Activated T-helper 1 cell treated with anti-CD3 and anti-CD28 coated beads, Interleukin-12 subunit alpha, Interleukin-12 subunit beta, Interleukin-2, Interleukin-4 antibody, amounts not matched to agents 30 ng/mL and 10 ng/mL and 1 ng/mL, durations not matched to agents 14 hours and 24 hours and 36 hours (primary cell): Measurements from ENCODE around the gene TDRD3. TPM values are rescaled to one million over a fixed set of nuclear protein-coding genes. Genes with fewer than 3 reads are reported as not detected.
A peak's percentile ranks its signal among the peaks of the same experiment; 100 is the strongest.

ENCODE experiments used
- DNase-seq: peaks from one replicate; pipeline ENCODE4 v3.0.0; 2021; ENCODE audit warnings: low spot score
- H3K27ac Mint-ChIP-seq: one replicate; pipeline ENCODE4 v1.8.0; 2021; ENCODE audit warnings: mild to moderate bottlenecking, mixed read lengths
- H3K27me3 Mint-ChIP-seq: one replicate; pipeline ENCODE4 v1.8.0; 2022; ENCODE audit warnings: mild to moderate bottlenecking, moderate library complexity, mixed read lengths; ENCODE audit not compliant: insufficient read depth
- H3K36me3 Mint-ChIP-seq: one replicate; pipeline ENCODE4 v1.8.0; 2021; ENCODE audit warnings: low read depth, mixed read lengths
- H3K4me1 Mint-ChIP-seq: one replicate; pipeline ENCODE4 v1.8.0; 2021; ENCODE audit warnings: low read depth, mixed read lengths
- H3K4me3 Mint-ChIP-seq: one replicate; pipeline ENCODE4 v1.8.0; 2021; ENCODE audit warnings: mild to moderate bottlenecking, moderate library complexity, mixed read lengths
- H3K9me3 Mint-ChIP-seq: one replicate; pipeline ENCODE4 v1.8.0; 2021; ENCODE audit warnings: mixed read lengths
- intact Hi-C: fragments of 100-400 bp; cut with micrococcal nuclease; formaldehyde crosslinking; loops from one replicate; pipeline ENCODE4 v1.15.1; 2024
- total RNA-seq: library from RNA; stranded (reverse); gene quantifications from 2 replicates; pipeline ENCODE4 v1.2.3, GENCODE V29; 2022

The TDRD3 gene
- 19.6 and 20.7 TPM in 2 replicates for total RNA-seq

DNA sequence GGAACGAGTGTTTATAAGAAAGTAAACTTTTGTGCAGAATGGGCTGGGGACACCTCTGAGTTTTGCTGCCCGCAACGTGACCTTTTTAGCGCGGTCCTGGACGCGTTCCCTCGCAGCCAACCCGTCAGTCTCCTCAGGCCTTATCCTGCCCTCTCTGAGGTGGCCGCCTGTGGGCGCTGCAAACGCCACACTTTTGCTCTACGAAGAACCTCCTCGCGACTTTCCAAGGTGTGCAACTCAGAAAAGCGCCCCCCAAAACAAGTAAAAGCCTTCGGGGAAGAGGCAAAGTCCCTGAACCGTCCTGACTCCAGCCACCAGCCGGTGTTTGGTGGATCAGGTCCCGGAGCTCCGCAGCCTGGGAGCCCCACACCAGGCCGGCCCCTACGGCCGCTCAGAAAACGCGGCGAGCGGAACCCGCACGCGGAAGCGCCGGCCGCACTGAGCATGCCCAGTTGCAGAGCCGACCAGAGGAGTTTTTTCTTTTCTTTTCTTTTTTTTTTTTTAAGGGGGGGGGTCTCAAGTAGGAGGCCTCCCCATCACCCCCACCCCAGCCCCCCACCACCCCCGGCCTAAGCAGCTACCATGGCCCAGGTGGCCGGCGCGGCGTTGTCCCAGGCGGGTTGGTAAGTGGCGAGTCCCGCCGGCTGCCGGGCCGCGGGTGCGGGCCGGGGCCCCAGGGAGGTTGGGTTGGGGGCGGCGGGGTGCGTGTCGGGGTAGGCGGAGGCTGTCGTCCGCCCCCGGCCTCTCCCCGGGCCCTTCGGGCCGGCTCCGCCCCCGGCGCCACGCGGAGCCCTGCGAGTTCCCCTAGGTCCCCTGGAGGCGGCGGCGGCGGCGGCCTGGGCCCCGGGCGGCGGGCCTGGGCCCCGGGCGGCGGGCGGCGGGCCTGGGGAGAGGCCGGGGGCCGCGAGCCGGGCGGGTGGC, at the start of gene TDRD3:
Gene TDRD3, plus strand, starts transcription at position 438 of the 921 bp plus-strand sequence. Its CDS starts 145 bp downstream, at position 583.
- Mint-ChIP-seq H3K36me3 (peaks cover 1% of the 10 kb centered on the region), H3K9me3 (no peaks in the 10 kb centered on the region), H3K4me1 (peaks cover 44% of the 10 kb centered on the region), H3K27ac (peak within 1 kb of the TSS; percentile 97), H3K27me3 (no peaks in the 10 kb centered on the region), H3K4me3 (peak within 1 kb of the TSS; percentile 95)
- peak; percentile 75 for DNase-seq
- intact Hi-C loops: loop anchor here (1.0 to 2.0 kb wide), 2 partner anchors 20 to 233 kb away; no protein-coding TSS in a partner anchor

DNA sequence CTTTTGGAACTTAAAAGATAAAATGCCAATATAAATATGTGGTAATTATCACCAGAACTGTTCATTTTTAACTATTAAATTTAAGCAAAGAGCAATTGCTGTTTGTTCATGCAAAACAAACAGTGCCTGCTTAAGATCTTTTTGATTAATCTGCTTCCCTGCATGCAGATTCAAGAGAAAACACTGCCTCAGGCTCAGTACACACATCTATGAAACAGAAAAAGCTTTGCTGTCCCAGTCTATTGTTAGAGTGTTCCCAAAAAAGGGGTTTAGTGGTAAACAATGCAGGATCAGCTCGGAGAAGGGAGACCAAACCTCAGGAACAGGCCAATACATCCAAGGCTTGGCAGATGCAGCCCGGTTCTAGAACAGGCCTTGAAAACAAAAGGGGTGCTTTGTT, 49.3 kb upstream of the TDRD3 start:
- intact Hi-C loops: no loop called here
- no peaks in the 10 kb centered on the region for H3K36me3 Mint-ChIP-seq
- H3K4me3 Mint-ChIP-seq: no peak overlapping the region
- H3K27me3 Mint-ChIP-seq: peaks cover 2% of the 10 kb centered on the region
- no peak for DNase-seq
- H3K9me3 Mint-ChIP-seq: no peaks in the 10 kb centered on the region
- H3K4me1 Mint-ChIP-seq: no peaks in the 10 kb centered on the region
- no peak overlapping the region for H3K27ac Mint-ChIP-seq

DNA sequence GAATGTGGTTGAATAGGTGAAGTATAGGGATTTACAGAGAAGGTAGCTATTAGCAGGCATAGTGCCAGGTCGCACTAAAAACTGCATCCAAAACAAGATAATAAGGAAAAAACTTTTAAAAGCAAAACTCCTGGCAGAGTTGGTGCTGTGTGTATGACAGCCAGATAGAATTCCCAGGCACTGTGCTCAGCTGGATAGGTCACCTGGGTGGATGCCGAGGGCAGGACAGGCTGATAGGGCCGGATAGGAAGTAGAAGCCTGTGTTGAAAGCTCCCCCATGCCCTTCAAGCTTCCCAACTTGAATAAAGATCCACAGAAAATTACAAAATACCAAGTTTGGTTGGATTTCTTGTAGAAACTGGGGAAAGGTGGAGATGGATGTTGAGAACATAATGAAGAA, 48.9 kb upstream of the TDRD3 start:
- DNase-seq: no peak
- Mint-ChIP-seq H3K27ac (no peak overlapping the region), H3K27me3 (peaks cover 2% of the 10 kb centered on the region), H3K4me3 (no peak overlapping the region), H3K4me1 (no peaks in the 10 kb centered on the region), H3K9me3 (no peaks in the 10 kb centered on the region), H3K36me3 (no peaks in the 10 kb centered on the region)
- intact Hi-C loops: no loop called here

DNA sequence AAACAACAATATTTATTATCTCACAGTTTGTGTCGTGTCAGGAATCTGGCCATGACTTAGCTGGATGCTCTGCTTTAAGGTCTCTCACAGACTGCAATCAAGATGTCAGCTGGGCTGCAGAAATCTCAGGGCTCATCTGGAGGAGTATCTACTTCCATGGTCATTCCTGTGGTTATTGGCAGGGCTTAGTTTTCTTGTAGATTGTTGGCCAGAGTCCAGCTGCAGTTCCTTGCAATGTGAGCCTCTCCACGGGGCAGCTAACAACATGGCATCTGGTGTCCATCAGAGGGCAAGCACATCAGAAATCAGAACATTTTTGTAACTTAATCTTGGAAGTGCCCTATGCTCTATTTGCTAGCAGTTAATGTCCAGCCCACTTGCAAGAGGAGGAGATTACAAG, 45.7 kb upstream of the TDRD3 start:
- Mint-ChIP-seq H3K4me3 (no peak overlapping the region), H3K27me3 (peaks cover 2% of the 10 kb centered on the region), H3K4me1 (no peaks in the 10 kb centered on the region), H3K27ac (no peak overlapping the region), H3K36me3 (no peaks in the 10 kb centered on the region), H3K9me3 (no peaks in the 10 kb centered on the region)
- intact Hi-C loops: no loop called here
- no peak for DNase-seq

DNA sequence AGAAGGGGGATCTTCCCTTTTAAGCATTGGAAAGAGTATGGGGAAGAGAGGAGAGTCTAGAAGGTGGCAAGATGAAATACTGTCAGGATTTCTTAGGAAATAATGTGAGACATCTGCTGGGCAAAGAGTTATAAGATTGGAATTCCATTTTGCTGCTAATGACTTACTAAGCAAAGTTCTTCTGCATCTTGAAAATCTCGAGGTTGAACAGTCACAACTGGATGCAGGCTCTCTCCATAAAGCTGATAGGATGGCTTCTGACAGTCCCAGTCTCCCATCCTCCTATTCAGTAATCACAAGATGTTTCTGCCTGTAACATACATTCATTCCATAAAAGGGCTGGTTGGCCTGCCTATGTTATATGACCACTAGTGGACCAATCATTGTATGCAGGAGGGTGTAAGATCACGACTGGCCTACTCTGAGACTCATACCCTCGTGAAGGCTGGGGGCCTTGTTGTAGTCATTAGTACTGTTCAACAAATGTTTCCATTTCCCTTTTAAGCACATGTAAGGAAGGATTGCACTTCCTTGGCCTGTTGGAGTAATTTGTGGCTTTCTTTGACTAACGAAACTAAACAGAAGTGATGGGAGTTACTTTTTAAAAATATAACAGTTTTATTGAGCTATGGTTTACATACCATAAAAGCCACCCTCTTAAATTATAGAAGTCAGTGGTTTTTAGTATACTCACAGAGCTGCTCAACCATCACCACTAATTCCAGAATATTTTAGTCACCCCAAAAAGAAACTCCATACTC, 45.0 kb upstream of the TDRD3 start:
- DNase-seq: no peak
- Mint-ChIP-seq H3K9me3 (no peaks in the 10 kb centered on the region), H3K4me3 (no peak overlapping the region), H3K27ac (no peak overlapping the region), H3K27me3 (peaks cover 2% of the 10 kb centered on the region), H3K36me3 (no peaks in the 10 kb centered on the region), H3K4me1 (no peaks in the 10 kb centered on the region)
- intact Hi-C loops: no loop called here

DNA sequence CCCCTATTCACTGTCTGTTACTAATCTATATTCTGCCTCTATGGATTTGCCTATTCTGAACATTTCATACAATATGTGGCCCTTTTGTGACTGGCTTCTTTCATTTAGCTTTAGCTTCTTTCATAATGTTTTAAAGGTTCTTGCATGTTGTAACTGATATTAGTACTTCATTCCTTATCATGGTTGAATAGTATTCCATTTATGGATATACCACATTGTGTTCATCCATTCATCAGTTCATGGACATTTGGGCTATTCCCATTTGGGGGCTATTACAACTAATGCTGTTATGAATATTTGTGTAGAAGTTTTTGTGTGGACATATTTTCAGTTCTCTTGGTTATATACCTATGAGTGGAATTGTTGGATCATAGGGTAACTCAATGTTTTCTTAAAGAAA, 44.4 kb upstream of the TDRD3 start:
- Mint-ChIP-seq H3K36me3 (no peaks in the 10 kb centered on the region), H3K4me3 (no peak overlapping the region), H3K27ac (no peak overlapping the region), H3K27me3 (peaks cover 2% of the 10 kb centered on the region), H3K4me1 (no peaks in the 10 kb centered on the region), H3K9me3 (no peaks in the 10 kb centered on the region)
- intact Hi-C loops: no loop called here
- no peak for DNase-seq

DNA sequence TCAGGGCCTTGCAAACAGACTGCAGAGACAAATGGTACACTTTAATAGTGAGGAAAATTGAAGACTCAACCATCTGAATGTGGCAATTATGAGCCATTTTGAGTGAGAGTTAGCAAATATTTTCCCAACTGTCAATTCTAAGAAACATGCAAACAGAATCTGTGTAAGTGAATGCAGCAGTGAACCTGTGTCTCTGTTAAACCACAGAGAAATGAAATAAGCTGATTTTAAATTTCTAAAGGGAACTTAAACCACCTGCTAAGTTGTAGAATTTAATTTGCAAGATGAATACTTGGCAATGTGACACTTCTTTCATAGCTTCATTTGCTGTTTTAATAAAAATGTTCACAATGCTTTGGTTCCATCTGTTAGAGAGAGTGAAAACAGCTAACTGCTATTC, 42.0 kb upstream of the TDRD3 start:
- H3K4me3 Mint-ChIP-seq: no peak overlapping the region
- DNase-seq: no peak
- intact Hi-C loops: no loop called here
- H3K36me3 Mint-ChIP-seq: no peaks in the 10 kb centered on the region
- no peak overlapping the region for H3K27ac Mint-ChIP-seq
- H3K27me3 Mint-ChIP-seq: peaks cover 6% of the 10 kb centered on the region
- H3K9me3 Mint-ChIP-seq: no peaks in the 10 kb centered on the region
- H3K4me1 Mint-ChIP-seq: no peaks in the 10 kb centered on the region

DNA sequence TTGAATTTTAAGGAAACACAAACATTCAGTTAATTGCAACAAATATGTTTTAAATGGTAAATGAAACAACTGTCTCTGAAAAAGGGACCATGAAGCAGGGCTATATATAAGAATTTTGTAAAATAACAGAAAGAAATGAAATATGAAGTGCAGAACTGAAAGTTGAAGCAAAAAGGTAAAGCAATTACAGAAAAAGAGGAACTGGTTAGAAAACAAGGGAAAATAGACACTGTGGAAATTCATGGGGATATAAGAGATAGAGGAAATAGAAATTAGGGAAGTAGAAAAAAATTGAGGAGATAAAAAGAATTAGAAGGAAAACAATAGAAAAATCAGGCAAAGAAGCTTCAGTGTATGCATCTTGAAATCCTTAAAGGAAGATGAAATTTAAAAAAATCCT, 40.0 kb upstream of the TDRD3 start:
- H3K27ac Mint-ChIP-seq: no peak overlapping the region
- intact Hi-C loops: no loop called here
- peaks cover 6% of the 10 kb centered on the region for H3K27me3 Mint-ChIP-seq
- no peaks in the 10 kb centered on the region for H3K4me1 Mint-ChIP-seq
- H3K9me3 Mint-ChIP-seq: no peaks in the 10 kb centered on the region
- DNase-seq: no peak
- no peak overlapping the region for H3K4me3 Mint-ChIP-seq
- no peaks in the 10 kb centered on the region for H3K36me3 Mint-ChIP-seq

DNA sequence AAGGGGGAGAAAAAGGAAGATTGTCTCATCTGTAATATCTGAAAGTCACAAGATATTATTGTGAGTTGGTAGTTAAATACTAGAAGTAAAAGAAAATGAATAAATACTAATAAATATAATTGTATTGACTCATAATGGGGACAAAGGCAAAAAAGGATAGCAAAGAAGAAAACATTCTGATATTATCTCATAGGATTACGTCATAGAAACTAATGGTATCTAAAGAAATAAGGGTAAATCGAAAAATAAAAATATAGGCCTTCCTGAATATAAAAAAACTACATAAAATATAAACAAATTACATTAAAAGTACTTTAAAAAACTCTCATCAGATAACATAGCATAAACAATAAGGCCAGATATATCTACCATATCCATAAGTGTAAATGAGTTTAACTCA, 38.6 kb upstream of the TDRD3 start:
- H3K4me1 Mint-ChIP-seq: no peaks in the 10 kb centered on the region
- peaks cover 6% of the 10 kb centered on the region for H3K27me3 Mint-ChIP-seq
- no peaks in the 10 kb centered on the region for H3K9me3 Mint-ChIP-seq
- no peaks in the 10 kb centered on the region for H3K36me3 Mint-ChIP-seq
- H3K4me3 Mint-ChIP-seq: no peak overlapping the region
- intact Hi-C loops: no loop called here
- no peak overlapping the region for H3K27ac Mint-ChIP-seq
- no peak for DNase-seq

DNA sequence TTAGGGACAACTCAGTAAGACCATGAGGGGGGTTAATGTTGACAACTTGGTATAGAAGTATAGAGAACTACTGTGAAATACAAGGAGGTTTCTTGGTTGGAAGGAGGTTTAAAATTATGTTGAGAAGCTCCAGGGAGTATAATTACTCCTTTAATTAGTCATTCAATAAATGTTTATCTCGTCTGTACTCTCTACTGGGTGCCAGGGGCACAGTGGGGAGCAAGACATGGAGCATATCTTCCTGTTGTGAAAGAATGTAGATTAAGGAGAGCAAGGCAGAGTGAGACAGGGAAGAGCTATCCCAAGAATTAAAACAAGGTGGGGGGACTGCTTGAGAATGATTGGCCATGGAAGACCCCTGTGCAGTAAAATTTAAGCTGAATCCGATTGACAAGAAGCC, 33.7 kb upstream of the TDRD3 start:
- intact Hi-C loops: no loop called here
- DNase-seq: no peak

DNA sequence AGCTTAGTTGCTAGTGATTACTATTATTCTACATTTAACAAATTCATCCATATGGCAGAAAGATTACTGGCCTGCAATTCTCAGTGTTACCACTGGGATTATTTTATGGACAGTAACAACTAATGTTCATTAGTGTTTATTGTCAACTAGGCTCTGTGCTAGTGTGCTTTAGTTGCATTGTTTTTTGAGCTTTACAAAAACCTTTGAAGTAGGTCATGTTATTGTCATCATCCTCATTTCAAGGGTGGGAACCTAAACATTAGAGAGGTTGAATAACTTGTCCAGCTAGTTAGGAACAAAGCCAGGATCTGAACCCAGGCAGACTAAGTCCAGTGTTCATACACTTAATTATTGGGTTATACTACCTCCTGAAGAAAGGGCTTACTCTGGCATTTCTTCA, 27.8 kb upstream of the TDRD3 start:
- Mint-ChIP-seq H3K4me3 (no peak overlapping the region), H3K4me1 (no peaks in the 10 kb centered on the region), H3K27me3 (peaks cover 4% of the 10 kb centered on the region), H3K36me3 (no peaks in the 10 kb centered on the region), H3K27ac (no peak overlapping the region), H3K9me3 (peaks cover 3% of the 10 kb centered on the region)
- intact Hi-C loops: no loop called here
- no peak for DNase-seq

More for the DNA sequence above, 33.7 kb upstream of the TDRD3 start:
- Mint-ChIP-seq H3K27ac (no peak overlapping the region), H3K9me3 (peaks cover 3% of the 10 kb centered on the region), H3K4me3 (no peak overlapping the region), H3K27me3 (peaks cover 2% of the 10 kb centered on the region), H3K36me3 (no peaks in the 10 kb centered on the region), H3K4me1 (no peaks in the 10 kb centered on the region)

DNA sequence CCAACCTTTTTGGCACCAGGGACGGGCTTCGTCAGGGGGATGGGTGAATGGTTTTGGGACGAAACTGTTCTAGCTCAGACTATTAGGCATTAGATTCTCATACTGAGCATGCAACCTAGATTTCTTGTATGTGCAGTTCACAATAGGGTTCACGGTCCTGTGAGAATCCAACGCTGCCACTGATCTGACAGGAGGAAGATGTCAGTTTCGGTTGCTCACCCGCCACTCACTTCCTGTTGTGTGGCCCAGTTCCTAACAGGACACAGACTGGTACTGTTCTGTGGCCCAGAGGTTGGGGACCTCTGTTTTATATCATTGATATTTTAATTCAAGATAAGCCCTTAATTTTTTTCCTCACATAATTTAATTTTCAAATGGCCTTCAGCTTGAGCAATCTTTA, 26.7 kb upstream of the TDRD3 start:
- DNase-seq: no peak
- H3K27ac Mint-ChIP-seq: no peak overlapping the region
- no peaks in the 10 kb centered on the region for H3K36me3 Mint-ChIP-seq
- intact Hi-C loops: no loop called here
- H3K27me3 Mint-ChIP-seq: peaks cover 2% of the 10 kb centered on the region
- no peak overlapping the region for H3K4me3 Mint-ChIP-seq
- peaks cover 3% of the 10 kb centered on the region for H3K9me3 Mint-ChIP-seq
- H3K4me1 Mint-ChIP-seq: no peaks in the 10 kb centered on the region

DNA sequence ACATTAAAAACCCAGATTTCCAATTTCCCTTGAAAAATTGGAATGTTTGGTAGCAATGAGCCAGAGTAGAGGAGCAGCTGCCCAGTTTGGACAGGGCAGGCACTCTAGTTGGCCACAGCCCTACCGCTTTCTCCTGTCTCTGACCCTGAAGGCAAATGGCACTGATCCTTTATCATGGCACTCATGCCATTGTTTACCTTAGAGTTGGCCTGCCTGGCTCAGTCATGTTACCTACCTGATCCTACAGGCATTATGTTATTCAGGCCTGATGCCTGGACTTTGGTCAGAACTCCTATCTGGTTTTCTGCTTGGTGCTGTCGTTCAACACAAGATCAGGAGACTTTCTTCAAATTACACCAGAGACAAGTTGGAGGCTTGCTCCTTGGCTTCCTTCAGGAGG, 24.9 kb upstream of the TDRD3 start:
- no peaks in the 10 kb centered on the region for H3K36me3 Mint-ChIP-seq
- peaks cover 2% of the 10 kb centered on the region for H3K27me3 Mint-ChIP-seq
- no peak for DNase-seq
- intact Hi-C loops: no loop called here
- no peaks in the 10 kb centered on the region for H3K4me1 Mint-ChIP-seq
- H3K27ac Mint-ChIP-seq: no peak overlapping the region
- no peak overlapping the region for H3K4me3 Mint-ChIP-seq
- peaks cover 3% of the 10 kb centered on the region for H3K9me3 Mint-ChIP-seq
